Measurements from ENCODE around the gene ZNF180.

The ZNF180 gene

GRCh38 chr19:44435441-44435840 lies 64.9 kb downstream of the ZNF180 start:
- no peak for DNase-seq (ENCODE audit: low spot score)
- Histone ChIP-seq H3K4me3 (ENCODE audit: severe bottlenecking) (no peak overlapping the region), H3K27me3 (ENCODE audit: insufficient read depth, poor library complexity, severe bottlenecking) (no peaks in the 10 kb centered on the region), H3K36me3 (ENCODE audit: low read depth) (peaks cover 61% of the 10 kb centered on the region), H3K4me1 (ENCODE audit: insufficient read depth, poor library complexity, severe bottlenecking) (no peaks in the 10 kb centered on the region), H3K9me3 (ENCODE audit: severe bottlenecking) (peaks cover 2% of the 10 kb centered on the region), H3K27ac (ENCODE audit: poor library complexity, severe bottlenecking) (no peak overlapping the region)
- no peak for TF ChIP-seq CTCF (IDR thresholded peaks at IDR 0.05; ENCODE audit: poor library complexity, severe bottlenecking)
- ATAC-seq (ENCODE audit: low read depth): no peak

GRCh38 chr19:44430956-44431355 lies 69.4 kb downstream of the ZNF180 start:
- ATAC-seq (ENCODE audit: low read depth) (no peak), DNase-seq (ENCODE audit: low spot score) (no peak)
- TF ChIP-seq CTCF (IDR thresholded peaks at IDR 0.05; ENCODE audit: poor library complexity, severe bottlenecking): no peak
- H3K27ac ChIP-seq (ENCODE audit: poor library complexity, severe bottlenecking): no peak overlapping the region
- no peaks in the 10 kb centered on the region for H3K27me3 ChIP-seq (ENCODE audit: insufficient read depth, poor library complexity, severe bottlenecking)
- H3K9me3 ChIP-seq (ENCODE audit: severe bottlenecking): peaks cover 15% of the 10 kb centered on the region
- peaks cover 51% of the 10 kb centered on the region for H3K36me3 ChIP-seq (ENCODE audit: low read depth)
- H3K4me1 ChIP-seq (ENCODE audit: insufficient read depth, poor library complexity, severe bottlenecking): no peaks in the 10 kb centered on the region
- no peak overlapping the region for H3K4me3 ChIP-seq (ENCODE audit: severe bottlenecking)
